Fibroblast of villous mesenchyme (primary cell): ENCODE data around the gene PARP3. TPM values are rescaled to one million over a fixed set of nuclear protein-coding genes. Genes with fewer than 3 reads are reported as not detected.

Experiments used
- DNase-seq: peaks from one replicate; pipeline ENCODE4 v3.0.0-alpha.2; 2010; ENCODE audit warnings: low read depth
- H3K4me3 ChIP-seq: 2 replicates; pipeline ENCODE4 v1.5.1; 2011; ENCODE audit warnings: low read depth, mild to moderate bottlenecking, low read length
- CTCF ChIP-seq: IDR thresholded peaks from 2 replicates; pipeline ENCODE4 v1.5.1; 2012; ENCODE audit warnings: low read depth, mild to moderate bottlenecking, low read length; ENCODE audit not compliant: insufficient read depth
- total RNA-seq: library from RNA; depleted of rRNA; stranded (reverse); fragments of >200 nt; gene quantifications from 2 replicates; pipeline ENCODE4 v1.2.3, GENCODE V29; 2012

The PARP3 gene
- total RNA-seq, 1 donor: 24.6 TPM

GRCh38 chr3:51929420-51930003 lies 12.7 kb upstream of the PARP3 start:
- no peak overlapping the region for H3K4me3 ChIP-seq
- no peak for TF ChIP-seq CTCF
- DNase-seq: no peak

GRCh38 chr3:51930439-51930838 lies 11.7 kb upstream of the PARP3 start:
- no peak for TF ChIP-seq CTCF
- no peak overlapping the region for H3K4me3 ChIP-seq
- DNase-seq: no peak

- no peak overlapping the region for H3K4me3 ChIP-seq
- no peak for TF ChIP-seq CTCF
- DNase-seq: no peak
Measured at GRCh38 chr3:51931756-51932155, 10.4 kb upstream of the PARP3 start.

- TF ChIP-seq CTCF: no peak
- DNase-seq: no peak
- H3K4me3 ChIP-seq: no peak overlapping the region
Measured at GRCh38 chr3:51932471-51933370, 9.4 kb upstream of the PARP3 start.

- DNase-seq: no peak
- H3K4me3 ChIP-seq: no peak overlapping the region
- TF ChIP-seq CTCF: no peak
Measured at GRCh38 chr3:51933471-51934138, 8.6 kb upstream of the PARP3 start.

GRCh38 chr3:51934139-51934850 lies 7.9 kb upstream of the PARP3 start:
- no peak overlapping the region for H3K4me3 ChIP-seq
- DNase-seq: no peak
- TF ChIP-seq CTCF: no peak
